ENCODE results near the gene LRRC18. TPM values are rescaled to one million over a fixed set of nuclear protein-coding genes. Genes with fewer than 3 reads are reported as not detected.

LRRC18 gene
- polyA plus RNA-seq, 6 donors from 2014 or later, result 0.35 to 2.0 (median 1.1) TPM; not detected in 1

DNA sequence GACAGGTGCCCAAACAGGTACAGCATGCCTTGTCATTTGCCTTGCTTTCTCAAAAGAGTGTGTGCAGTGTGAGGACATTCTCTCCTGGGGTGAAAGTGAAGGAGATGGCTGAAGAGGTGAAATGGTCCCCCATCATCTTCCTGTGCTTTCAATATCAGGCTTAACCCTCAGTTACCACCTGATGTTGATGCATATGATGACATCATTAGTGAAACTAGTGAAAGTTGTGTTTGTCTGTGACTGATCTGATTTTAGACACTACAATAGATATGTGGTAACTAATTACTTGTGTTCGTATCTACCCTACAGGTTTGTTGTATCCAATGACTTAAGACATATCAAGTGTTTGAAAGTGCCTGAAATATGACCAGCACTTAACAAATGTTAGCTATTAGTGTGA is 24.4 kb upstream of the LRRC18 start:
- peaks cover 0 to 10% (median 0%) of the 10 kb centered on the region in 3 donors for H3K4me1 Mint-ChIP-seq
- H3K27ac Mint-ChIP-seq, result peak overlapping the region in 1 of 6 donors; percentile 70
- no peaks in the 10 kb centered on the region for H3K27me3 Mint-ChIP-seq
- peaks cover 17 to 52% of the 10 kb centered on the region in 2 donors for H3K36me3 Mint-ChIP-seq
- DNase-seq (no peak), ATAC-seq (ENCODE audit: low read depth in 2 of 2) (no peak)
- H3K4me3 Mint-ChIP-seq, result no peak overlapping the region
- H3K9me3 Mint-ChIP-seq, result no peaks in the 10 kb centered on the region

DNA sequence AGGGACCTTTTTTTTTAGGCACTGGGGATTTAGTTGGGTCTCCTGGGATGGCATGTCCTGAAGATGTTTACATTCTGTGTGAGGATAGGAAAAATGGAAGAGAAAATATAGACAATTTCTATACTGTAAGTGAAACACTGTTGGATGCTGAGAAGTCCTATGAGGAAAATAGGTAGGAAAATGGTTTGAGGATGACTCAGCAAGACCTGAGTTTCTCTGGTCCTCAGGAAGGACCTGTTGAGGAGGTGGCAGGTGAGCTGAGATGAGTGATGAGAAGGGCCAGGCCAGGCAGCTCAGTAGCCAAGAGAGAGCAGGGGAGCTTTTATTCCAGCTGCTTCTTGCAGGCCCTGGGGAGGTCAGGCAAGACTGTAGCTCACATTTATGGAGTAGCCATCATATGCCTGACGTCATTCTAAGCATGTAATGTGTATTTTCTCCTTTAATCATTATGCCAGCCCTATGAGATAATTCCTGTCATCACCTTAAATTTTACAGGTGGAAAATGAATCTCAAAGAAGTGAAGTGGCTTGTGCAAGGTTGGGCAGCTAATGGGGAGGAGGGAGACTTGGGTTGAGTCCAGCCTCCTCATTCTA is 19.1 kb upstream of the LRRC18 start:
- Mint-ChIP-seq H3K27ac (peak overlapping the region in 2 of 6 donors; percentile 13 to 73), H3K4me1 (peaks cover 3 to 13% (median 10%) of the 10 kb centered on the region in 3 donors), H3K4me3 (no peak overlapping the region), H3K9me3 (no peaks in the 10 kb centered on the region), H3K36me3 (peaks cover 20 to 42% of the 10 kb centered on the region in 2 donors), H3K27me3 (no peaks in the 10 kb centered on the region)
- ATAC-seq (ENCODE audit: low read depth in 2 of 2) (no peak), DNase-seq (no peak)

DNA sequence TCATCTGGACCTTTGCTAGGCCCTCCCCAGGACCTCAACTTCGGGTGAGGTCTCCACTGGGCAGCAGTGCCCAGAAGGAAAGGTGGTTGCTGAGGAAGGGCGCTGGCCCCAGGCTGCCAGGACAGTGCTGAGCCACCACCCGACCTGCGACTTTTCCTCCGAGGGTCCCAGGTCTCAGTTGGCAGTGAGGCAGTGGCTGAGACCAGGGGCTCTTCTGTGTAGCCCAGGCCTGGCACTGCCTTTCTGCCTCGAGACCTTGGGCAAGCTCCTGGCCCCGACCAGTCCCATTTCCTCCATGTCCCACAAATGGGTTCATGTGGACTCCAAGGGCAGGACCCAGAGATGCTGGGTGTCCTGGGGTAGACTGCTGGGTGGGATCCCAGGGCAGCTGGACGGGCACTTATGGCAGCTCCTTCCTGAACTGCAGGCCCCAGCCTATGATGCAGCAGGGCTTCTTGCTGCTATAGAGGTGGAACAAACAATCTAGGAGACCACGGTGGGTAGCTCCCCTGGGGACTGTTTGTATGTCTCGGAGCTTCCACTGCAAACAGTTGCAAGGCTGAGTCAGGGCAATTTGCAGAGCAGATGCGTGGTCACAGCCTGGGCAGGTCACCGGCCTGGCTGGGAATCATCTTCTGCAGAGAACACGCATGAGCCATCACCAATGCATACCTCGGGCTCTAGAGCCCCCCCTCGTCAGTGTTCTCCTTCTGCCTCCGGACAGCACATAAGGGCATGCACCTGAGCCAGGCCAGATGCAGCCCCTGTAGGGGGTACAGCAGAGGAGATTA is 17.9 kb upstream of the LRRC18 start:
- H3K27me3 Mint-ChIP-seq, result no peaks in the 10 kb centered on the region
- ATAC-seq (ENCODE audit: low read depth in 2 of 2) (no peak), DNase-seq (no peak)
- H3K4me3 Mint-ChIP-seq, result no peak overlapping the region
- no peak overlapping the region for H3K27ac Mint-ChIP-seq
- H3K9me3 Mint-ChIP-seq, result no peaks in the 10 kb centered on the region
- peaks cover 3 to 13% (median 10%) of the 10 kb centered on the region in 3 donors for H3K4me1 Mint-ChIP-seq
- peaks cover 20 to 52% of the 10 kb centered on the region in 2 donors for H3K36me3 Mint-ChIP-seq

DNA sequence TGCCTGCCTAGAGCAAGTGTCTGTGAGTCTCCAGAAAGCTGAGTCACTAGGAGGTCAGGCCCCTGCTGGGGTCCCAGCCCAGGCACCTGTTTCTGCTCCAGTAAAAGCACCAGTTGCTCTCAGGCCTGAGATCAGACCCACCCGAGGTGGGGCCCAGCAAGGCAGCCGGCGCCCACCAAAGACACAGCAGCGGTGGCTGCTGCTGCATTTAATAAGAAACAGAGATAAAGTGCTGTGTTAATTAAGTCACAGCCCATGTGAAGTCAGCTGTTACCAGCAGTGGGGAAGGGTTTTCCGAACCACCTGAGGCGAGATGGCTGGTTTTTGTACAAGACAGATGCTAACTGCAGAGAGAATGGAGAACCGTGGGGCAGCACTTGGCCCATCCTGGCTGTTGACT is 12.1 kb upstream of the LRRC18 start:
- H3K27ac Mint-ChIP-seq, result peak overlapping the region in 1 of 6 donors; percentile 25
- H3K9me3 Mint-ChIP-seq, result no peaks in the 10 kb centered on the region
- peaks cover 0 to 6% (median 1%) of the 10 kb centered on the region in 3 donors for H3K4me1 Mint-ChIP-seq
- H3K36me3 Mint-ChIP-seq, result peaks cover 11 to 47% of the 10 kb centered on the region in 2 donors
- no peak for ATAC-seq (ENCODE audit: low read depth in 2 of 2)
- no peaks in the 10 kb centered on the region for H3K27me3 Mint-ChIP-seq
- no peak overlapping the region for H3K4me3 Mint-ChIP-seq
- no peak for DNase-seq

DNA sequence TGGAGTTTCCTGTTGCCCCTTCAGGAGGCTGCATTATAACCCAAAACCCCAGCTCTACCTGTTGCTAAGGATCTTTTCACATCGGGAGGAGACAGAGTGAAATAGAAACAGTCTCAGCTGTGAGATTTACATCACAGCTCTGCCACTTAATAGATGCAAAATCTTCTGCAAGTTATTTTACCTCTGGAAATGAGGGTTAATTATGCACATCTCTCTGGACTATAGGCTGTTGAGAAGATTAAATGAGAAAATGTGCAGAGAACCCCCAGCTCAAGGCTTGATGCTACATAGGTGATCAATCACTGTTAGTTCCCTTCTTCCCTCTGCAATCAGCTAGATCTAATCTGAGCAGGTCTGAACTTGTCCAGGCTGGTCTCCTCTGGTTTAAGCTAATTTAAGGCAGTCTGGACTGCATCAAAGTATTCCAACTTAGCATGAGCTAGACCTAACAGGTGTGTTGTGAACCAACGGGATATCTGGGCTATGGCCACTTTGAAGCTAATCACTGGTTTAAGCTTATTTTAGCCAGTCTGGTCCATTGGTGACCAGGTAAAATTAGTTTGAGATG is 8.9 kb upstream of the LRRC18 start:
- Mint-ChIP-seq H3K9me3 (no peaks in the 10 kb centered on the region), H3K4me1 (no peaks in the 10 kb centered on the region), H3K27me3 (no peaks in the 10 kb centered on the region), H3K36me3 (peaks cover 15 to 39% of the 10 kb centered on the region in 2 donors), H3K4me3 (no peak overlapping the region), H3K27ac (peak overlapping the region in 3 of 6 donors; percentile 13 to 39 (median 15))
- no peak for ATAC-seq (ENCODE audit: low read depth in 2 of 2)
- no peak for DNase-seq

DNA sequence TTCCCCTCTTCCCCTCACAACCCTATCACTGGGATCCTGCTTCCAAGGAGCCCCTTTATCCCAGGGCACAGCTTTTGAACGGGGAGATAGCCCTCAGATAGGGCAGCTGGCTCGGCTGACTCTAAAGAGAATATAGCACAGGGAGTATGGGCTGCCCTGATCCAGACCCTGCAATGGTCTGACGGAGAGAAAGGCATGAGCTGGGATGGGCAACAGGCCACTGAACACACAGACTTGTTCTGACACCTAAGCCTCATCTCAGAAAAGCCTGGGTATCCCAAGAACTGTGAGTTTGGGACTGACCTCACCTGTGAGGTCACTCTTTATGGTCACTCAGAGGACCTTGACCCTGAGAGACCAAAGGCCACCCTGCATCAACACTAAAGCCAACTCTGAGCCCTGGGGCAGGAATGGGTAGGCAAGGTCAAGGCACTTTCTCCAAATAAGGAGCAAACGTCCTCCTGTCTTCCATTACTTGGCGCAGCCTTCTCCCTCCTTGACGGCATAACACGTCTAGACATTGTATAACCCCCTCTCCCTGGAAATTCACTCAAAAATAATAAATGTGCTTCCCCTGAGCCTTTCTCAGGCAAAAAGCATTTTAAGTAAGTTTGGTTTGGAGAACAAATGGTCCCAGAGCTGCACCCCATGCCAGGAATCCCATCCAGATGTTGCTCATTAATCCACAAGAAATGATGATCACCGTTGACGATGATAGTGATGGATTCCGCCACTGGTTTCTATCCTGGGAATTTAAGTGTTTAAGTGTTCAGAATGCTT is 8.2 kb upstream of the LRRC18 start:
- DNase-seq, result no peak
- Mint-ChIP-seq H3K4me3 (no peak overlapping the region), H3K27me3 (no peaks in the 10 kb centered on the region), H3K27ac (peak overlapping the region in 3 of 6 donors; percentile 1 to 39 (median 13)), H3K36me3 (peaks cover 15 to 33% of the 10 kb centered on the region in 2 donors), H3K9me3 (no peaks in the 10 kb centered on the region), H3K4me1 (no peaks in the 10 kb centered on the region)
- ATAC-seq (ENCODE audit: low read depth in 2 of 2), result no peak

DNA sequence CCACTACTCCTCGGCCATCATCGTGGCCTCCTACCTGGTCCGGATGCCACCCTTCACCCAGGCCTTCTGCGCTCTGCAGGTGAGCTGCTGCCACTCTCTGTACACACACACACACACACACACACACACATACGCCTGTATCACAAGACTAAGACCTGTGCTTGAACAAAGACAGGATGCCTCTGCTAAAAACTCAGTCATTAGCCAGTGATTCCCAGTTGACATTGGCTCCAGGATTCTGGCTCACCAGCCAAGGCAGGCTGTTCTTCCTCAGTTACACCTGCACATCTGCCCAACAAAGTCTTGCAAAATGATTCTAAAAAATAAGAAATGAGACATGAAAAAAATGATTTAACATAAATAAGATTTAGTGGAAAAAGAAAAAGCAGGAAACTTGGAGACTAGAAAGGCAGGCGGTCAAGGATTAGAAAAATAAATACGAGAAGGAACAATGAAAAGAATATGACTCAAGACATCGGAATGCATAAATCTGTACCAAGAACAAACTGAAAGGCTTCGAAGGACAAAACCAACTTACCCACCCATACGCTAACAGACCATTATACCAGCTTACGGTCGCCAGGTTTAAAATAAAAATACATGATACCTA is 7.4 kb upstream of the LRRC18 start:
- peak overlapping the region in 2 of 6 donors; percentile 30 to 42 for H3K27ac Mint-ChIP-seq
- DNase-seq, result no peak
- H3K9me3 Mint-ChIP-seq, result no peaks in the 10 kb centered on the region
- no peaks in the 10 kb centered on the region for H3K4me1 Mint-ChIP-seq
- peaks cover 15 to 30% of the 10 kb centered on the region in 2 donors for H3K36me3 Mint-ChIP-seq
- no peaks in the 10 kb centered on the region for H3K27me3 Mint-ChIP-seq
- H3K4me3 Mint-ChIP-seq, result no peak overlapping the region
- ATAC-seq (ENCODE audit: low read depth in 2 of 2), result no peak

DNA sequence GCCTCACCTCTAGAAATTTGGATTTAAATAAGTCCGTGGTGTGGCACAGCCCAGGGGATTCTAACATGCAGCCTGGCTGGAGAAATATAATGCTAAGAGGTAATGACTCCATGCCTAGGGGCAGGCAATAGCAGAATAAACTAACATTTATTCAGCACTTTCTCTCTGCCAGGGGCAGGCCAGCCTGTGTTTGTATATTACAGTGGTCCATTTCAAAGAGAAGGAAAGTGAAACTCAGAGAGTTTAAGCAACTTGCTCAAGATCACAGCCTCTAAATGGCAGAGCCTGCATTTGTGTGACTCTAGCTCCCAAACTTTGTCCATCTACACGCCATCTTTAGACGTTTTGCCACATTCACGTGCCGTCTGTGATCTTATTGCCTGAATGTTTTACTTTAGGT is 6.7 kb upstream of the LRRC18 start:
- no peak for DNase-seq
- Mint-ChIP-seq H3K36me3 (peaks cover 15 to 30% of the 10 kb centered on the region in 2 donors), H3K9me3 (no peaks in the 10 kb centered on the region), H3K4me3 (no peak overlapping the region), H3K27me3 (no peaks in the 10 kb centered on the region), H3K4me1 (no peaks in the 10 kb centered on the region), H3K27ac (peak overlapping the region in 1 of 6 donors; percentile 30)
- no peak for ATAC-seq (ENCODE audit: low read depth in 2 of 2)

DNA sequence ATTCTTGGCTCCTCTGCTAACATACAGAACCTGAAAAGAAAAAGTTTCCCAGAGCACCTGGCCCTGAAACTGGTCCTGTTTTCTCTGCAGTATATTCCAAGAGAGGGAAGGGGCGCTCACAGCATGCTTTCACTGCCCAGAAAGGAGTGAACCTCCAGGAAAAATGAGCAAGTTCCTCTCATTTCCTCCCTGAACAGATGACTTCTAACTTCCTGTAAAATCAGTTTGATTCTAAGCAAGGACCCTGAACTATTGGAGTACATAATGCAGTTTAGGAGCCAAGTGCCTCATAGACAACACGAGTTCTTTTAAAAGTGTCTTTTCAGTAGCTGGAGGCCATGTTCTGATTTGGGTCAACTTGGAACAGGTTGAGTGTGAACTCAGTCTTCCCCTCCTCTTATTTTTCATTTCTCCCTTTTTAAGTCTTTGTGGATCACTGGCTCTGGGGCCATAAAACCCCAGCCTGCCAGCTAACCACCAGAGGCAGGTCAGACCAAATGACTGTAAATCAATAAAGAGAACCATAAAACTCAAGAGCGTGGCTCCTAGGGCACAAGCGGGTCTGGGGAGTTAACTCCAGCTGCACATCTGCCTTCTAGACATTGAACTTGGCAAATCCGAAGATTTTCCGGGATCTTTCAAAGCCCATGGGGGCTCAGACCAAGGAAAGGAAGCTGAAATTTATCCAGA is 5.9 kb upstream of the LRRC18 start:
- Mint-ChIP-seq H3K27me3 (no peaks in the 10 kb centered on the region), H3K36me3 (peaks cover 16 to 32% of the 10 kb centered on the region in 2 donors), H3K9me3 (no peaks in the 10 kb centered on the region), H3K4me1 (peaks cover 0 to under 1% (median 0%) of the 10 kb centered on the region in 3 donors), H3K4me3 (no peak overlapping the region), H3K27ac (peak overlapping the region in 2 of 6 donors; percentile 28 to 41)
- DNase-seq (no peak), ATAC-seq (ENCODE audit: low read depth in 2 of 2) (no peak)

DNA sequence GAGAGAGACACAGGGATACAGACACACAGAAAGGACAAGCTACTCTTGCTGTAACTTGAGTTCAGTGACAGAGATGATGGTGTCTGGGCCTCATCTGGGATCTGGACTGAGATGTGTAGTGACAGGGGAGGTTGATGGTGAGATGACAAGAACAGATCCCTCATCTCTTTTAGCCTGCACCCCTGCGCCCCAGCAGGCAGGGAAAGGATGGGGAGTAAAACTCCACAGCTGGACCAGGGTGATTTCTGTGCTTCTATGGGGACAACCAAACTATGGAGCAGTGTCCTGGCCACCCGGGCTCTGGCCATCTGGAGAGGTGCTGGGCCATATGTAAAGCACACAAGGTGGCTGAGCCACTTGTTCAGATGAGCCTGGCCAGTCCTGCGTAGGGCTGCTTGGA is 4.5 kb upstream of the LRRC18 start:
- DNase-seq, result no peak
- Mint-ChIP-seq H3K4me1 (peaks cover 0 to 4% (median 0%) of the 10 kb centered on the region in 3 donors), H3K36me3 (peaks cover 21 to 30% of the 10 kb centered on the region in 2 donors), H3K4me3 (no peak overlapping the region), H3K9me3 (no peaks in the 10 kb centered on the region), H3K27ac (peak overlapping the region in 2 of 6 donors; percentile 75 to 92), H3K27me3 (no peaks in the 10 kb centered on the region)
- no peak for ATAC-seq (ENCODE audit: low read depth in 2 of 2)

DNA sequence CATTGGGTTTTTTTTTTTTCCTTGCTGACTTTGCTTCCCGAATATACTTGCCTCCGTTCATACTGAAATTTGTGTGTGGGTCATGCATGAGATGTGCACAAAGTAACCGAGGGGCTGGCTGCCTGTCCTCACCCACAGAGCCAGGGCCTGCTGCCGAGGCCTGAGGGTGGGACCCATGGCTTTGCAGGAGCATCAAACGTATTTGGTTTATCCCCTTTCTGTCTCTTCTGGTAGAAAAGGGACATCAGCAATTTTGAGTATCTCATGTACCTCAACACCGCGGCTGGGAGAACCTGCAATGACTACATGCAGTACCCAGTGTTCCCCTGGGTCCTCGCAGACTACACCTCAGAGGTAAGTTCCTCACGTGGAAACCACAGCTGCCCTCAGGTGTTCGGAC is 3.5 kb upstream of the LRRC18 start:
- no peak for DNase-seq
- no peak overlapping the region for H3K4me3 Mint-ChIP-seq
- no peaks in the 10 kb centered on the region for H3K27me3 Mint-ChIP-seq
- peak overlapping the region in 3 of 6 donors; percentile 2 to 84 (median 63) for H3K27ac Mint-ChIP-seq
- H3K36me3 Mint-ChIP-seq, result peaks cover 17 to 24% of the 10 kb centered on the region in 2 donors
- no peak for ATAC-seq (ENCODE audit: low read depth in 2 of 2)
- H3K4me1 Mint-ChIP-seq, result peaks cover 0 to 4% (median 0%) of the 10 kb centered on the region in 3 donors
- no peaks in the 10 kb centered on the region for H3K9me3 Mint-ChIP-seq

DNA sequence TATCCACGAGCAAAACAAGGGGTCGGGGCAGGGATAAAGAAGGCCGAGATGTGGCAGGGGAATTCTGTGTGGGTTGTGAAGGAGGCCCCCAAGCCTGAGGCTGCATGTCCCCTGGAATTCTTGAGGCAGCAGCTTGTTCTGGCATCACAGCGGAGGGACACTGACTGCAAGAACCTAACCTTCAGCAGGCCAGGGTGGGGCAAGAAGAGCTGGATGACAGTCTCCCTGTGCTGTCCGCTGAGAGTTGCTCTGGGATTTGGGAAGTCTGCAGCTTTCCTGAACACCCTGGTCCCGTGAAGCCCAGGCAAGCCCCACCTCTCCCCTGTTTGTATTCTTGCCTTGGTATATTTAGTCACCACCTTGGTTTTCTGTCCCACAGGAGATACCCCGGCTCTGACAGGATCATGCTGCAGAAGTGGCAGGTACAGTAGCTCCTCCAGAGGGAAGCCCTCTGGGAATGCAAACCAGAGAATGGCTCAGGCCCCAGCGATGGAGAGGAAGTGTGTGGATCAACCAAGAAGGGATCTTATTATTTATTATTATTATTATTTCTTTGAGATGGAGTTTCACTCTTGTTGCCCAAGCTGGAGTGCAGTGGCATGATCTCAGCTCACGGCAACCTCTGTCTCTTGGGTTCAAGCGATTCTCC is 1.9 kb upstream of the LRRC18 start:
- Mint-ChIP-seq H3K9me3 (no peaks in the 10 kb centered on the region), H3K27ac (peak overlapping the region in 3 of 6 donors; percentile 36 to 72 (median 54)), H3K4me3 (no peak overlapping the region), H3K27me3 (no peaks in the 10 kb centered on the region), H3K4me1 (peaks cover 0 to 4% (median 0%) of the 10 kb centered on the region in 3 donors), H3K36me3 (peaks cover 11 to 15% of the 10 kb centered on the region in 2 donors)
- no peak for DNase-seq
- ATAC-seq (ENCODE audit: low read depth in 2 of 2), result no peak

Measured in naive B cell (primary cell).